HG02610 (cell line): ENCODE data around the gene UBE2D3.

Source experiments
- ATAC-seq: cut with Tn5 transposase; IDR thresholded peaks from one replicate; pipeline ENCODE4 v1.9.1; 2021; ENCODE audit warnings: mild to moderate bottlenecking, moderate library complexity; ENCODE audit not compliant: unreplicated experiment

Gene UBE2D3

GRCh38 chr4:102758241-102759160, 68.8 kb downstream of the UBE2D3 start:
- no peak for ATAC-seq

GRCh38 chr4:102757681-102758080, 69.7 kb downstream of the UBE2D3 start:
- ATAC-seq = no peak

GRCh38 chr4:102754044-102754443, 73.3 kb downstream of the UBE2D3 start:
- ATAC-seq = no peak

- no peak for ATAC-seq
Observed at GRCh38 chr4:102751941-102752340, 75.4 kb downstream of the UBE2D3 start.
